Tibial nerve (tissue), 4 donors: ENCODE measurements around the gene GMPPB. TPM values are rescaled to one million over a fixed set of nuclear protein-coding genes. Genes with fewer than 3 reads are reported as not detected.

Experiments
- DNase-seq, 2 donors: peaks; one replicate each; pipeline ENCODE4 v3.0.0-alpha.2; 2019; ENCODE audit warnings: low spot score in 2 of 2
- H3K27ac ChIP-seq, 4 donors: fragments of 200-600 bp; sonication (generic) in 3 of 4; one replicate each; pipeline ENCODE4 v1.5.1; 2017 to 2019; ENCODE audit warnings: mild to moderate bottlenecking in 1 of 4
- H3K27me3 ChIP-seq, 2 donors: fragments of 200-600 bp; sonication (generic) in 1 of 2; one replicate each; pipeline versions ENCODE4 v1.5.1 to v1.6.0; 2017 to 2019
- H3K36me3 ChIP-seq, 3 donors: fragments of 200-600 bp; sonication (generic); one replicate each; pipeline ENCODE4 v1.5.1; 2018 to 2019
- H3K4me1 ChIP-seq, 4 donors: fragments of 200-600 bp; sonication (generic) in 3 of 4; one replicate each; pipeline ENCODE4 v1.5.1; 2017 to 2019
- H3K4me3 ChIP-seq, 4 donors: fragments of 200-600 bp; sonication (generic) in 3 of 4; one replicate each; pipeline ENCODE4 v1.5.1; 2017 to 2019; ENCODE audit warnings: mild to moderate bottlenecking in 1 of 4, moderate library complexity in 1 of 4
- H3K9me3 ChIP-seq, 4 donors: fragments of 200-600 bp; sonication (generic) in 3 of 4; one replicate each; pipeline ENCODE4 v1.5.1; 2017 to 2019
- CTCF ChIP-seq, 5 experiments: fragments of 200-600 bp in 3 of 5; fragments of 450-650 bp in 2 of 5; sonication (generic) in 3 of 5; IDR thresholded peaks; one replicate each; pipeline ENCODE4 v1.5.1; 2016 to 2019; ENCODE audit warnings: antibody characterized with exemption in 5 of 5, mild to moderate bottlenecking in 3 of 5, moderate library complexity in 2 of 5
- EP300 ChIP-seq, 2 donors: sonication (generic); formaldehyde crosslinking; IDR thresholded peaks; one replicate each; pipeline ENCODE4 v1.6.1; 2017; ENCODE audit warnings: antibody characterized with exemption in 2 of 2, mild to moderate bottlenecking in 1 of 2
- POLR2A ChIP-seq, 2 donors: fragments of 450-650 bp; IDR thresholded peaks; one replicate each; pipeline ENCODE4 v1.6.1; 2017; ENCODE audit warnings: antibody characterized with exemption in 2 of 2, mild to moderate bottlenecking in 2 of 2, moderate library complexity in 2 of 2
- WGBS, 2 donors: methylation state at CpG; one replicate each; pipeline ENCODE4 v1.1.5; 2018; 5-methylcytosine and 5-hydroxymethylcytosine counted together
- total RNA-seq, 4 donors: library from RNA; depleted of rRNA; stranded (reverse); fragments of >200 nt; gene quantifications; one replicate each; pipeline ENCODE4 v1.1.0, GENCODE V29; 2016

The GMPPB gene
- total RNA-seq, 4 donors from 2014 or later = 17.3 to 31.4 (median 25.3) TPM

DNA sequence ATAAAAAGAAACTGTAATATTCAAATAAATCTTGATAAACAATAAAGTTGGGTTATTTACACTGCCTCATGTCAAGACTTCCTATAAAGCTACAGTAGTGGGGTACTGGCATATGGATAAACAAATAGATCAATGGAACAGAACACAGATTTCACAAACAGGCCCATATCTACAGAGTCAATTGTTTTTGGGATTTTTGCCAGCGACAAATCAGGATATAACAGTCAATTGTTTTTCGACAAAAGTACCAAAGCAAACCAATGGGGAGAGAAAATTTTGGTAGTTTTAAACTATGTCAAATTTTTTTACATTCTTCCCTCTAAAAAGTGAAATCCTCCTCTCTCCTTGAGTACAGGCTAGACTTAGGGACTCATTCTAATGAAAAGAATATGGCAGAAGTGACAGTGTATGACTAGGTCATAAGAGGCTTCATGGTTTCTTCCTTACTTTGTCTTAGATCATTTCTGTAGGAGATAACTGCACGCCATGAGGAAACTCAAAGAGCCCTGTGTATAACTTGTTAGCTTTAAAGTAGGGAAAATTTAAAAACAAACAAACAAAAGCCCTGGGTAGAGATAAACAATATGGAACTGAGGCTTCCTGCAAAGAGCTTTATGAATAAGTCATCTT is 45.6 kb upstream of the GMPPB start:
- Histone ChIP-seq H3K4me1 (peaks cover 0 to 29% (median 5%) of the 10 kb centered on the region in 4 donors), H3K4me3 (no peak overlapping the region), H3K36me3 (peaks cover 0 to 10% (median 0%) of the 10 kb centered on the region in 3 donors), H3K27ac (no peak overlapping the region), H3K27me3 (no peaks in the 10 kb centered on the region), H3K9me3 (no peaks in the 10 kb centered on the region)
- DNase-seq = no peak
- 60 to 72% methylated on average over 3 of the region's 3 CpGs for WGBS, 2 donors
- TF ChIP-seq EP300 (IDR thresholded peaks at IDR 0.05) = no peak
- TF ChIP-seq CTCF (IDR thresholded peaks at IDR 0.05) = no peak

GRCh38 chr3:49763981-49764380 is 40.2 kb upstream of the GMPPB start:
- Histone ChIP-seq H3K4me3 (no peak overlapping the region), H3K4me1 (peaks cover 0 to 11% (median 0%) of the 10 kb centered on the region in 4 donors), H3K27ac (no peak overlapping the region), H3K36me3 (peaks cover 0 to 15% (median 0%) of the 10 kb centered on the region in 3 donors), H3K9me3 (no peaks in the 10 kb centered on the region), H3K27me3 (no peaks in the 10 kb centered on the region)
- no peak for TF ChIP-seq POLR2A (IDR thresholded peaks at IDR 0.05)
- TF ChIP-seq CTCF (IDR thresholded peaks at IDR 0.05) = no peak
- TF ChIP-seq EP300 (IDR thresholded peaks at IDR 0.05) = no peak
- no peak for DNase-seq
- 95 to 98% methylated on average over 4 of the region's 4 CpGs for WGBS, 2 donors

- H3K27me3 ChIP-seq = no peaks in the 10 kb centered on the region
- no peak for DNase-seq
- TF ChIP-seq POLR2A (IDR thresholded peaks at IDR 0.05) (no peak), EP300 (IDR thresholded peaks at IDR 0.05) (no peak), CTCF (IDR thresholded peaks at IDR 0.05) (no peak)
- peaks cover 0 to 32% (median 0%) of the 10 kb centered on the region in 4 donors for H3K4me1 ChIP-seq
- H3K4me3 ChIP-seq = no peak overlapping the region
- H3K27ac ChIP-seq = no peak overlapping the region
- H3K36me3 ChIP-seq = peaks cover 0 to 15% (median 0%) of the 10 kb centered on the region in 3 donors
- WGBS, 2 donors = 91 to 97% methylated on average over 3 of the region's 3 CpGs
- H3K9me3 ChIP-seq = no peaks in the 10 kb centered on the region
Measured at GRCh38 chr3:49761661-49762060, 37.9 kb upstream of the GMPPB start.

- no peaks in the 10 kb centered on the region for H3K9me3 ChIP-seq
- H3K4me3 ChIP-seq = no peak overlapping the region
- 20 to 35% methylated on average over 1 of the region's 1 CpG for WGBS, 2 donors
- TF ChIP-seq POLR2A (IDR thresholded peaks at IDR 0.05) (no peak), CTCF (IDR thresholded peaks at IDR 0.05) (no peak), EP300 (IDR thresholded peaks at IDR 0.05) (no peak)
- no peak overlapping the region for H3K27ac ChIP-seq
- H3K36me3 ChIP-seq = peaks cover 0 to 4% (median 0%) of the 10 kb centered on the region in 3 donors
- peaks cover 0 to 50% (median 2%) of the 10 kb centered on the region in 4 donors for H3K4me1 ChIP-seq
- no peaks in the 10 kb centered on the region for H3K27me3 ChIP-seq
- DNase-seq = no peak
Measured at GRCh38 chr3:49759226-49759625, 35.5 kb upstream of the GMPPB start.

GRCh38 chr3:49757197-49757596 is 33.4 kb upstream of the GMPPB start:
- H3K36me3 ChIP-seq = no peaks in the 10 kb centered on the region
- no peaks in the 10 kb centered on the region for H3K9me3 ChIP-seq
- H3K27ac ChIP-seq = no peak overlapping the region
- peaks cover 0 to 66% (median 7%) of the 10 kb centered on the region in 4 donors for H3K4me1 ChIP-seq
- no peak overlapping the region for H3K4me3 ChIP-seq
- TF ChIP-seq POLR2A (IDR thresholded peaks at IDR 0.05) (no peak), CTCF (IDR thresholded peaks at IDR 0.05) (no peak), EP300 (IDR thresholded peaks at IDR 0.05) (no peak)
- 73 to 78% methylated on average over 2 of the region's 2 CpGs for WGBS, 2 donors
- H3K27me3 ChIP-seq = no peaks in the 10 kb centered on the region
- DNase-seq = no peak
